ENCODE results near the gene SCGB3A1.

- no peak for TF ChIP-seq CTCF (IDR thresholded peaks at IDR 0.05)
- TF ChIP-seq POLR2AphosphoS5 (IDR thresholded peaks at IDR 0.05), result no peak
These were observed 41.5 kb upstream of the SCGB3A1 start for GRCh38 chr5:180632768-180633167.

Measured in stomach (tissue), 4 donors.